ENCODE results near the gene FXYD4. TPM values are rescaled to one million over a fixed set of nuclear protein-coding genes. Genes with fewer than 3 reads are reported as not detected.

The FXYD4 gene
- total RNA-seq, 1 experiment from 2014 or later, result not detected

- Mint-ChIP-seq H3K27ac (no peak overlapping the region), H3K9me3 (no peaks in the 10 kb centered on the region), H3K36me3 (no peaks in the 10 kb centered on the region), H3K4me1 (peaks cover 13% of the 10 kb centered on the region), H3K27me3 (ENCODE audit: low read depth) (peaks cover 4% of the 10 kb centered on the region; the same call in 1 of the 2 replicates), H3K4me3 (no peak overlapping the region)
- ChIA-PET CTCF (interaction anchor here (1.1 kb wide), 1 partner anchor 17 kb away, joined by 4 read pairs; no protein-coding TSS in a partner anchor), POLR2A (no interaction called here)
- ATAC-seq (no peak), DNase-seq (ENCODE audit: low spot score) (no peak)
- TF ChIP-seq AR (CRISPR knock-in tag; IDR thresholded peaks at IDR 0.05) (no peak), NFYB (CRISPR knock-in tag; conservative IDR thresholded peaks at IDR 0.05; ENCODE audit: low read depth) (no peak), FOXK1 (CRISPR knock-in tag; IDR thresholded peaks at IDR 0.05) (no peak), ZSCAN18 (CRISPR knock-in tag; IDR thresholded peaks at IDR 0.05) (no peak), CBFB (CRISPR knock-in tag; IDR thresholded peaks at IDR 0.05; ENCODE audit: low read depth) (no peak), GTF2I (CRISPR knock-in tag; conservative IDR thresholded peaks at IDR 0.05) (no peak), PREB (CRISPR knock-in tag; IDR thresholded peaks at IDR 0.05; ENCODE audit: borderline replicate concordance) (no peak), RORB (CRISPR knock-in tag; IDR thresholded peaks at IDR 0.05) (no peak), NFATC4 (CRISPR knock-in tag; IDR thresholded peaks at IDR 0.05) (no peak), ZNF396 (CRISPR knock-in tag; IDR thresholded peaks at IDR 0.05; ENCODE audit: borderline replicate concordance) (no peak)
Measured at GRCh38 chr10:43369921-43370320, 1.5 kb upstream of the FXYD4 start.

GRCh38 chr10:43370671-43371215 lies 693 bp upstream of the FXYD4 start:
- ChIA-PET CTCF (interaction anchor here (1.1 kb wide), 1 partner anchor 18 kb away, joined by 4 read pairs; no protein-coding TSS in a partner anchor), POLR2A (no interaction called here)
- Mint-ChIP-seq H3K4me1 (peaks cover 18% of the 10 kb centered on the region), H3K36me3 (no peaks in the 10 kb centered on the region), H3K9me3 (no peaks in the 10 kb centered on the region), H3K27me3 (ENCODE audit: low read depth) (no peaks in the 10 kb centered on the region), H3K27ac (no peak overlapping the region), H3K4me3 (no peak overlapping the region)
- DNase-seq (ENCODE audit: low spot score) (no peak), ATAC-seq (no peak)
- TF ChIP-seq TEAD4 (CRISPR knock-in tag; IDR thresholded peaks at IDR 0.05) (no peak), CREB1 (CRISPR knock-in tag; IDR thresholded peaks at IDR 0.05) (no peak), KAT7 (CRISPR knock-in tag; IDR thresholded peaks at IDR 0.05; ENCODE audit: borderline replicate concordance) (no peak), OVOL2 (CRISPR knock-in tag; IDR thresholded peaks at IDR 0.05; ENCODE audit: borderline replicate concordance) (no peak), CTCF (IDR thresholded peaks at IDR 0.05) (no peak), E2F1 (CRISPR knock-in tag; IDR thresholded peaks at IDR 0.05) (no peak), ZBTB21 (CRISPR knock-in tag; IDR thresholded peaks at IDR 0.05; ENCODE audit: borderline replicate concordance) (no peak), ZNF396 (CRISPR knock-in tag; IDR thresholded peaks at IDR 0.05; ENCODE audit: borderline replicate concordance) (no peak), ZNF138 (CRISPR knock-in tag; conservative IDR thresholded peaks at IDR 0.05) (no peak), ARID4B (CRISPR knock-in tag; IDR thresholded peaks at IDR 0.05; ENCODE audit: borderline replicate concordance) (no peak), MYBL2 (CRISPR knock-in tag; IDR thresholded peaks at IDR 0.05) (no peak), ZNF121 (CRISPR knock-in tag; IDR thresholded peaks at IDR 0.05) (no peak), PRRX2 (CRISPR knock-in tag; IDR thresholded peaks at IDR 0.05) (no peak), CDX4 (CRISPR knock-in tag; IDR thresholded peaks at IDR 0.05; ENCODE audit: borderline replicate concordance) (no peak)

Measured in WTC11 (cell line).